Measurements from ENCODE around the gene SCG5.

The SCG5 gene

DNA sequence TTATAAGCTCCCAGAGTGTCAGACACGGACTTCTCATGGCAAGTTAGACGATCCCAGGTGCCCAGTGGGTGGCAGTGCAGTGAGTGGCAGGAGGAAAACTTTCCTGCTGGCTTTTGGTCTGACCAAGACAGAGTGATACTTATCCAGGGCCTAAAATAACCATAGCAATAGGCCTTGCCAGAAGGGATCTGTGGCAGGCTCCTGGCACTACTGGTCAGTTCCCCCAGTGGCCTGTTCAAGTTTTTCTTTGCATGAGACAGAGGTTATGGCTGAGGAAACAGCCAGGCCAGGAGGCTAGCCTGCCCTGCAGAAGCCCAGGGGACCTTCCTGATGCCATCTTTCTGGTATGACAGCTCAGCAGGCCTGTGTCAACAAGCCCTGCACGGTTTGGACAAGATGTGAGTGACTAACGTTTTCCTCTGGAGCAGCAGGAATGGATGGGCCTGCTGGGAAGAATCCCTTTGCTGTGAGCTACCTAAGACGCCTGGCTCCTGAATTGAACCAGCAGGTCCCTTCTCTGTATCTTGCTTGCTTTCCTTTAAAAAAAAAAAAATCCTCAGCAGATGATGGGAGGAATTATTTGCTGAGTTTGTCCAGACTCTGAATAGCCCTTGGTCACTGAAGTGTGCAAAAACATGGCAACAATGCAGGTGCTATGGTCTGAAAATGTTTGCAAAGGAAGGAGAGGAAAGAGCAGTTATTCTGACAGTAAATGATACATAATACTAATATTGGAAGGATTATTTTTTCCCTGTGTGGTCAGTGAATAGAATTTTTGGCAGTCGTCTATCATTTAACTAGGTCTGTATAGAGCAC lies 18.0 kb downstream of the SCG5 start:
- no peak for DNase-seq

DNA sequence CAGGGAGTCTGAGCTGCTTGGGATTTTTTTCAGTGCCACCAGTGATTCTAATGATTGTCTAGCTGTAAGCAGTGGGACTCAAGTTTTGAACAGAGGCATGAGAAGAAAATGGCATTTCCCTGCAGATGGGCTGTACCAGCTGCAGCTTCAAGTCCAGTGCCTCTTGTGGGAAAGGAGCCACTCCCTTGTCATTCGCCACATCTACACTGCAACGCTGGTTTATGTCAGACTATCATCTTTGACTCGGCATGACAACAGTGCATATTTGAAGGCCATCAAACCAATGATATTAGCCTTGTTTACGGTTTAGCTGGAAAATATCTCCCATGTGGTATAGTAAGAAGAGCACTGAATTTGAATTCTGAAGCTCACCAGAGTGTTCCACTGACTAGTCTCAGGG lies 22.2 kb downstream of the SCG5 start:
- DNase-seq, result no peak

- DNase-seq, result no peak
These were observed 23.3 kb downstream of the SCG5 start for GRCh38 chr15:32664796-32665195.

- DNase-seq, result no peak
These were observed 25.8 kb downstream of the SCG5 start for GRCh38 chr15:32667321-32667720.

DNA sequence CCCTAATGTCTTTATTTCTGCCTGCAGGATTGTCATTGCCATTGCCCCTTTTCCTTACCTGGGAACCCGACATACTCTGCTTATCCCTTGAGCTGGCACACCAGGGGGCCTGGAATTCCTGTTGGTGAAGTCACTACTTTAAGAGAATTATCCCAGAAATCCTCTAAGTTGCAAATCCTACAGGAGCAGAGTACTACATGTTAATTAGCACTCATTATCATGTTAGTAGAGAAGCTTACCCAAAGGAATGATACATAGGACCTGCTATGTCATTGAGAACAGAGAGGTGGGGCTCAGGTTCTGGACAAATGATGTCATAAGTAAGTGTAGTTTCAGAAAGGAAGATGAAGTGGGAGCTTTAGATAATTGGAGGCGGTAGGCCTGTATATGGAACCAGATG lies 27.4 kb downstream of the SCG5 start:
- DNase-seq, result no peak

DNA sequence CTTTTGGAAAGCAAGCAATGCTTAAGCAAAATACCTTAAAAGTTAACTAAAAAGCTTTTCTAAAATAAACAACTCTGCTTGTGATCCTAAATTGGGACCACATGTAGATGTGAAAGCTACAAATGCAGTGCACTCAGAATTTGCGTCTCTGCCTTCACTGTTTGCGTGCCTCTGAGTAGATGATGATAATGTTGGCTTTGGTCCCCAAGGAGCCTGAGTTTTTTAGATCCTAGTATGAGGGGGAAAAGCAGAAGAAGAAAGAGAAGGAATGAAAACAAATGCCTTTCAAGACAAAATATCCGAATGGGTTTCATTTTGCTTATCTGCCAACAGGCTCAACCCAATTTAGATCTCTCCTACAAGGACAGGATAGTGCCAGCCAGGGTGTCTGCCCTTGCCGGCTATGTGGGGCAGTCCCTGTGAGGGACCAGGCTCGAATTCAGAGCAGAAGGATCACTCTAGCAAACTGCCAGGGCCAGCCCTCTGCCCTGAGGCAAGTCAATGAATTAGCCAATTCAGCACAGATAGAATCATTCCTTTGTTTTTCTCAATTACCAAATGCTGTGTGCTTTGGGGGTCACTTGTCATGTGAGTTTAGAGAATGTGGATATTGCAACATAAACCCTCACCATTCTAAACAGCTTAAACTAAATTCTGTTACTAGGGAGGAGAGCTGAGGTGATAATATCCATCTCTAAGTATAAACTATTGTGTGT lies 28.5 kb downstream of the SCG5 start:
- no peak for DNase-seq

GRCh38 chr15:32670623-32671022 lies 29.1 kb downstream of the SCG5 start:
- DNase-seq, result no peak

DNA sequence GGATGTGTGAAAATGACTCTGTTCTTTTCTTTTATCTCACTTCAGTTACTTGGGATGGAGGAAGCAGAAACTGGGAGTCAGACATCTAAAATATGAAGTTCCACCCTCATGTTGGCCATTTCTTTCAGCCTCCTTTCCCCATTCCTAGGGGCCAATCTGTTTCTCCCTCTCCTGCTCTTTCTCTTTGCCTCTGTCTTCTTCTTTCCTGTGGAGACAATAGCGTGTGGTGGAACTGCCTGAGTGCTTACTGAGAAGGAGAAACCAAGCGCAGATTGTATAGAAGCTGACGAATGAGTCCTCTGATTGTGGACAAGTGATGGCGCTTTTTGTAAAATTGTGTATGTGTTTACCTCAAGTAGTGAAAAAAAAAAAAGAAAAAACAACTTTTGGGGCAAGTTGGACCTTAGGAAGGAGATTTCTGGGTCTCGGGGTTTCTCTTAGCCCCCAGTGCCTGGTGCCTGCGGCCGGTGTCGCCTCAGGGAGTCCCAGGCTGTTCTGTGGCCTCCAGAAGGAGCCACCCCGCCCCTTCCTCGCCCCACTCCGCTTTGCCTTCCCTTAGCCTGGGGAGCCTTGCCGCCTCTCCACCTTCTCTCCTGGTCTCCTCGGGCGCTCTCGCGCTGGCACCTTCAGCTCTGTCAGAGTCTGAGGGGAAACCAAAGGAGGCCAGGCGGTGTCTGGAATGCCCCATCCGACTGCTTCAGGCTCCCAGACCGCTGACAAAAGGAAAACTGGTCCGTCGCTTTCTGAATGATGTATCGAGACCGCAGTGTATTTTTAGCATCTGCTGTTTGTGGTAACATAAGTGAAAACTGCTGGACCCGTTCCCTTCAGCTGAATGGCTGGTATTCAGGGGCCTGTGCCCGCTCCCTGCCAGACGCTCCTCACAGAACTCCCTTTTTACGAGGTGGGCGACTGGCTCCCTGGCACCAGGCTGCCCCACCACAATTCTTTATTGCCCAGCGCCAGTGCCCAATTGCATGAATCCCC lies 30.1 kb downstream of the SCG5 start:
- DNase-seq, result no peak

GRCh38 chr15:32674681-32675080 lies 33.2 kb downstream of the SCG5 start:
- no peak for DNase-seq

DNA sequence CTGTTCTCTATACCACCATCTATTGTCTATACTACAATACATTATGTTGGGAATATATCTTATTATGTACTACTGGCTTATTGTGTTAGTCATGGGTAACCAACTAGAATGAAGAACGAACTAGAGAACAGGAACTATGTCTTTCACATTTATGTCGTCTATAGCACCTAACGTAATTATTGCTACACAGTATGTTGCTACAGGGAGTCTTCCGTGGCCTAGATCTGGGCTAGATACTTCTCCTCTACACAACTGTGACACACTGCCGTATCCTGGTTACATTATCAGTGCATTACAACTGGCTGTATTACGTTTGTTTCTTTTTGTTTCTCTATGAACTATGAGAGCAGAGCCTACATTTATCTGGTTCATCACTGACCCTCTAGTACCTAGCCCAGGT lies 34.0 kb downstream of the SCG5 start:
- DNase-seq, result no peak

DNA sequence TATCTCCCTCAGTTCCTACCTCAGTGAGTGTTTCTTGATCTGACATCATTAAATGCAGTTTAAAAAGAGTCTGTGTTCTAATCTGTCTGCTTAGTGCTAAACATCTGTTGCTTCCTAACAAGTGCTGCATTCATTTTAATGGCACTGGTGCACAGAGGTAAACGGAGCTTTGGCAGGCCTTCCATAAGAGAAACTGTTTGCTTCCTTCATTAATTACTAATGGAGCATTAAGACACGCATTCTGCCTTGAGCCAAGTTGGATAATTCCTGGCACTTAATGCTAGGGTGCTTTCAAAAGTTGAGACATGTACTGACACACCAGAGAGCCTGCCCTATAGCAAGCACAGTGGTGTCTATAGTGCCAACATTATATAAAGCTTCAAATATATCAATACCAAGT lies 34.7 kb downstream of the SCG5 start:
- DNase-seq, result no peak

DNA sequence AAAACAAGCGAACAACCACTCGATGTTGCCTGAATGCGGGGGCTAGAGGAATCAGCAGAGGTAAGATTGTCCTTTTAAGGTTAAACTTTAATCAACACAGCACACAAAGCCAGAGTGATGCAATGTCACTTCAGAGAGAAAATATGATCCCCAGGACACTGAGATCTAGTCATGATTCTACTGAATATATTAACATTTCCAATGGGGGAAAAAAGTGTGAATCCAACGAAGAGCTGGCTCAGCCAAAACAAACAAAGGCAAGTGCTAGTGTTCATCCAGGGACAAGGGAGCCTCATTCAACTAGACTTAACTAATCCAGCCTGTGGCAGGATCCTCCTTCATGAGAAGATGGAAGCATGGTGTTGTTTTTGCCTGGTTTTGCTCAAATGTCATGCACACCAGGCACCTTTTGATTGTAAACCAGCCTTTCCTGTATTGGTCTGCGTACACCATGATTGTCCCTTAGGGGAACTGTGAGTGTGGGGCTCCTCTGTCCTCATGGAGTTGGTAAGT lies 35.8 kb downstream of the SCG5 start:
- DNase-seq, result no peak

DNA sequence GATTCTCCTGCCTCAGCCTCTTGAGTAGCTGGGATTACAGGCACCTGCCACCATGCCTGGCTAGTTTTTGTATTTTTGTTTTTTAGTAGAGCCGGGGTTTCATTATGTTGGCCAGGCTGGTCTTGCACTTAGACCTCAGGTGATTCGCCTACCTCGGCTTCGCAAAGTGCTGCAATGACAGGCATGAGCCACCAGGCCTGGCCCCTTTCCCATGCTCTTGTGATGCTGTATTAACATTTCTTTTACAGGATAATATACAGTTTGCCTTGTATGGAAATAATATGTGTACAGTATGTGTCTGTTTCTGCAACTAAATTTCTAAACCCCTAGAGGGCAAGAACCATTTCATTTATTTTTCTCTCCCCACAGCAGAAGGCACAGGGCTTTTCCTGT lies 37.8 kb downstream of the SCG5 start:
- no peak for DNase-seq

GRCh38 chr15:32682569-32682968 lies 41.1 kb downstream of the SCG5 start:
- no peak for DNase-seq

DNA sequence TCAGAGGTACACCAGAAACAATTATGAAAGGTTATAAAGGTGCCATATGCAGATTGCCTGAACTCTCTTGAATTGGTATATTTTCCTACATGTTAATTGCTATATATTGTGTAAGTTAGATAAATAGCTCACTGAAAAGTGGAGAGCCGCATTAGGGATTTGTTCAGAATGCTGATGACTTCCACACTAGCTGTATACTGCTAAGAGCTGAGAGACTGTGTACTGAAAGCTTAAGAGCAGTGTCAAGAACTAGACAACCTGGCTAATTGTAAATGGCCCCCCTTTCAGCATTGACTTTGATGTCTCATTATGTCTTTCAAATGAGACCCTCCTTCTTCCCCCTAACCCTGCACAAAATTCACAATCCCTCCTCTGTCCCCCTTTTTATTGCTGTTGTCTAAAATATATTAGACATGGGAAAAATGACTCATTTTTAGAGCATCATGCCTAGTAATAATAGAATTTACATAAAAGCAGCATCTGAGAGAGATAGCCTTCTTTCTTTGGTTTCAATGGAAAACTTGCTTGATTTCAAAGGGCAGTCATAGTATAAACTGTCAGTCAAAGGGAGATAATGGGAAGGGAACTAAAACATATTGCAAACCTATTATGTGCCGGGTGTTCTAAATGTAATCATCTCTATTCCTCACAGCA lies 41.6 kb downstream of the SCG5 start:
- no peak for DNase-seq

DNA sequence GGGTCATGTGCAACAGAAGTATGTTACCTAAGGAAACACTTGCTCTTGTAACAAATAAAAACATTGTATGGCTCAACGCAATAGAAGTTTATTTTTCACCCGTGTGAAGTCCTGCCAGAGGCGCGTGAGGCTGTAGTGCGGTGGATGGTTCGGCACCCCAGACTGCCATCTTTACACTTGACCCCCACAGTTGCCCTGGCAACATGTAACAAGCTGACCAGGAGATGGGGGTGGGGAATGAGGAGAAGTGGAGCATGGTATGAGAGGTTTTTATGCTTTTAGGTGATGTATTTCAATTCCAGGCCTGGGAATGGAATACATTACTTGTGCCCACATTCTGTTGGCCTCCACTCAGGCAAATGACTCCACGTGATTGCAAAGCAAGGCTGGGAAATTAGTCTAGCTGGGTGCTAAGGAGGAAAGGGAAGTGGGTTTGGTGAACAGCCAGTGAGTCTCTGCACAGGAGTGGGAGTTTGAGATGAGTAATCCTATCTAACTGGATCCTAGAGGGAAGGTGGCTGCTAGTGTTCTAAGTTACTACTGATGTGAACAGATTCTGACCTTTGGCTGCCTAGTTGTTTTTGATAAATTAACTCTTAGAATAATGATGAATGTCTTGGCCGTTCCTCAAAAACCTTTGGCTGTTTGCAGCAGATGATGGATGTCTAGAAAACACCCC lies 42.5 kb downstream of the SCG5 start:
- no peak for DNase-seq

- no peak for DNase-seq
These were observed 44.1 kb downstream of the SCG5 start for GRCh38 chr15:32685576-32685975.

GRCh38 chr15:32687556-32687955 lies 46.0 kb downstream of the SCG5 start:
- DNase-seq, result no peak

DNA sequence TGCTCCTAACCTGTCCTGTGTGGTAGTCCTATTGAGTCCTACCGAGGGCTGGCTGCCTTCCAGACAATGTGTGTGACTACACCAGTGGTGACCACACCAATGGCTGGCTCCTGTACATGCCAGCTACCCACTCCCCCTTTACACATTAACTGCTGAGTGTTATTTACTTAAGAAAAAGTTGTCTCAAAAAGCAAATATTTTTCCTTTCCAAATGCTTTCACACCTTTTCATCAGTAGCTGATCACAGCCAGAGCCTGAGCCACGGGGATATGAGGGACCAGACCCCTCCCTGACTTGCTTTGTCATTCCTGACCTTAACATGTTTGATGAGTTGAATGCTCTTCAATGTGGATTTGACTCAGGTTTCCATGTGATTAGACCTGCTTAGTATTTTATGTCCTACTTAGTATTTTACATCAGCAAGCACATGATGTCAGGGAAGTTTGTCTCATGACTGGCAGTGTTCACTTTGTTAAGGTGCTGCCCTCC lies 46.7 kb downstream of the SCG5 start:
- no peak for DNase-seq

GRCh38 chr15:32690941-32691688 lies 49.6 kb downstream of the SCG5 start:
- DNase-seq, result no peak

- no peak for DNase-seq
These were observed 50.2 kb downstream of the SCG5 start for GRCh38 chr15:32691689-32692038.
